GM21737 (cell line): ENCODE measurements around the gene DDX41.
"Not testable (repeated sequence)": the region's sequence is repeated elsewhere in the genome, so short reads cannot be mapped to it uniquely, and the experiment has no call there.

Source experiments
- ATAC-seq: cut with Tn5 transposase; IDR thresholded peaks from one replicate; pipeline ENCODE4 v1.9.1; 2021; ENCODE audit warnings: mild to moderate bottlenecking, moderate library complexity; ENCODE audit not compliant: unreplicated experiment

Gene DDX41

DNA sequence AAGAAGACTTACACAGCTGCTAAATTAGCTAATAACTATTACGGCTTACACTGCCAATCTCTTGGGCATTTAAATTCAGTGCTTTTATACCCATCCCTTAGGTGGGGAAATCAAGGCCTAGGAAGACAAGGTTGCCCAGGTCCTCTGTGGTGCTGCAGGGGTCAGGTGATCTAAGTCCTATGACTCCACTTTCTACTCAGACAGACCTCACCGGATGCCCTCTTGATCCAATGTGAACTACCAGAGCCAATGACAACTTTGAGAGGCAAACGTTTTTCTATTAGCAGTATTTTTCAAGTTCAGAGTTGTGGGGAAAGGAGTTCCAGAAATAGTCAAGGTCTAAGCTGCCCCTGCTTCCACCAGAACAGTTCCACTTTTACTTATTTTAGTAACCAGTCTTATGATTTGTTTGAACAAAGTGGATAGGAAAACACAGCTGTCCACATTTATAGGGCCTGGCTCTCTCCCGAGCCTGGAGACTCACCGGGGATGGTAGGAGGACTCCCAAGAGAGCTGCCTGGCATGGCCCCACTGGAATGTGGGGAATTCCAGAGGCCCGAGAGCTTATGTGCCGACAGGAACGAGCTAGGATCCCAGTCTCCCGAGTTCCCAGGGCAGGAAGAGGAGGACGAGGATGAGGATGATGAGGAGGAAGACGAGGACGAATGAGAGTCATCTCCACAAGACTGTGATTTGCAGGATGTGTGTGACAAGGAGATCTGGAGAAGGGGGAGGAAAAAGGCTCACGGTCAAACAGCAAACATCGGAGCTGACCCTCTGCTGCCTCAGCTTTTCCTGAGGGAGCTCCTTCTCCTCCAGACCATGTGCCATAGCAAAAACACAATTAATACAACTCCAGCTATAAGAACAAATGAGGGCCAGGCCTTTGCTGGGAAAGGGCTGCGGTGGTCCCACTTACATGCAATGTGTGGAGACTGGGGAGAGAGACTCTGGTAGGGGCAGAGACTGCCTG lies 20.9 kb upstream of the DDX41 start:
- no peak for ATAC-seq

DNA sequence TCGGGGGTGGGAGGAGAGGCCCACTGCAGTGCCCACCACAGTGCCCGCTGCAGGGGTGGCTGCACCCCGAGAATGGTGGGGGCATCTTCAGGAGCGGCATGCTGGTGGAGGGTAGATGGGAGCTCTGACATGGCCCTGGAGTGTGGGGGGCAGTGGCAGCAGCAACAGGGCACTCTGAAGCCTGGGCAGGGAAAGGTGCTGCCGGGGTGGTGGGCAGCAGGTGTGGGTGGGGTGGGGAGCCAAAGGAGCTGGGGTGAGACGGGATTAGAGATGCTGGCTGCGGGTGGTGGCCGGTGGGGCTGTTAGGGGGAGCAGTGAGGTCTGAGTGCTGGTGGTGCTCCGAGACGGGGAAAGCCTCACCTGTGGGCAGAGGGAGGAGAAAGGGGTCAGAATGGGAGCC lies 19.6 kb upstream of the DDX41 start:
- no peak for ATAC-seq

DNA sequence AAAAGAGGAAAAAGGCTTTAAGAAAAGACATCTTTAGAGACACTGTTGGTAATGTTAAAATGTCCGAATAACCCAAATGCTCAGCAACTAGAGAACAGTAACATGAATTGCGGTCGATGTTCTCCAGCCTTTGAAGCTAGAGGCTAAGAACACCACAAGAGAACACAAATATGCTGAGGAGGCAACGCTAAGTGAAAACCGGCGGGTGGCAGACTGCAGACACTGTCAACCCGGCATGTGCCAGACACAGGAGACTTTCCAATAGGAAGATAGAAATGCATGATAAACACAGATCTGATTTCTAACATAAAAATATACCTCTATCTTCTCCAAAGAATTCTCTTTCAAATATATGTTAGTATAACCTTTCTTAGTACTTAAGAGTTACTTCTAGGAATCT lies 18.4 kb upstream of the DDX41 start:
- ATAC-seq, result no peak

DNA sequence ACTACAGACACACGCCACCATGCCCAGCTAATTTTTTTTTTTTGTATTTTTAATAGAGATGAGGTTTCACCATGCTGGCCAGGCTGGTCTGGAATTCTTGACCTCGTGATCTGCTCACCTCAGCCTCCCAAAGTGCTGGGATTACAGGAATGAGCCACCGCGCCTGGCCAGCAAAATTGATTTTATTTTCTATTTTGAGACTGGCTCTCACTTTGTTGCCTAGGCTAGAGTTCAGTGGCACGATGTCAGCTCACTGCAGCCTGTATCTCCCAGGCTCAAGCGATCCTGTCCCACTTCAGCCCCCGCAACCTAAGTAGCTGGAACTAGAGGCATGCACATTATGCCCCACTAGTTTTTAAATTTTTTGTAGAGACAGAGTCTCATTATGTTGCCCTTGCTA lies 17.7 kb upstream of the DDX41 start:
- not testable (repeated sequence) for ATAC-seq

DNA sequence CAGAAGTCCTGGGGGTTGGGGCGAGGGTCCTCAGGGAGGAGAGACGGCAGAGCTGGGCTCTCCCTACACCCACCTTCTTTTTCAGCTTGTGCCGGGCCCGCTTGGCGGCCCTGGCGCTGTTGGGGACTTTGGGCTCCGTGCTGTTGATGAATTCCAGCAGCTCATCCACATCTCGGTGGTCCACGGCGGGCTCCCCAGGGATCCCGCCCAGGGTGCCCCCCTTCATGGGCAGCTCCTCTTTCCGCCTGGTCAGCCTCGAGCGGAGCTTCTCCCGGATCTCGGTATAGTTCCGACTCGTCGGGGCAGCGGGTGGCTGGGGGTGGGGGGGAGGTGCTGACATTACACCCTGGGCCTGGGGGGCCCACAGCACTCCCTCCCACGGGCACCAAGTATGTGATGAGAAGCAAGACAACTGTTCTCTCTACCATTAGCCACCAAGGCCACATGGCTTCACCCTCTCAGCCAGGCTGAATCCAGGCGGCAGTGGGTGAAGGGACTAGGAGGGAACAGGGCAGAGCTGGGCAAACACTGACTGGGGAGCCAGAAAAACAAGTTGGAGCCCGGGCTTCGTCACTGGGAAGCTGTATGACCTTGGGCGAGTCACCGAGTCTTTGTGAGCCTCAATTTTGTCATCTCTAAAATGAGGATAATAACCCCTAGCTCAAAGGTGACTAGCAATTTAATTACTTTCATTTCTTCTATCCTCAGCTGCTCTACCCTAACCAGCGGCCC lies 14.6 kb upstream of the DDX41 start:
- ATAC-seq, result no peak

DNA sequence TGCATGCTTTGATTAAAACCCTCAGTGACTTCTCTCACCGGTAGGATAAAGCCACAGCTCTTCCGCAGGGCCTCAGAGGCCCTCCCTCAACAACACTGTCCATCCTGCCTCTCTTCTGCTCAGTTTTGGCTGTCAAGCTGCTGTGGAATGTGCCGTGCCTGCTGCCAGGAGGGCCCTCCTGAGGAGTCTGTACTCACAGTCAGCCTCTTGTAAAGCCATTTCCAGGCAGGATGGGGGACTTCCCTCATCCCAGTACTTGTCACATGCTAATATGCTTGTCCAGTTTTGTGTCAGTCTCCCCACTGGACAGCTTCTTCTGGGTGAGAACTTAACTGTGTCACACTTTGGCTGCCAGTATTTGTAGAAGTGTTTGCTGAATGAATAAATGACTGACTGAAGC lies 13.9 kb upstream of the DDX41 start:
- no peak for ATAC-seq

DNA sequence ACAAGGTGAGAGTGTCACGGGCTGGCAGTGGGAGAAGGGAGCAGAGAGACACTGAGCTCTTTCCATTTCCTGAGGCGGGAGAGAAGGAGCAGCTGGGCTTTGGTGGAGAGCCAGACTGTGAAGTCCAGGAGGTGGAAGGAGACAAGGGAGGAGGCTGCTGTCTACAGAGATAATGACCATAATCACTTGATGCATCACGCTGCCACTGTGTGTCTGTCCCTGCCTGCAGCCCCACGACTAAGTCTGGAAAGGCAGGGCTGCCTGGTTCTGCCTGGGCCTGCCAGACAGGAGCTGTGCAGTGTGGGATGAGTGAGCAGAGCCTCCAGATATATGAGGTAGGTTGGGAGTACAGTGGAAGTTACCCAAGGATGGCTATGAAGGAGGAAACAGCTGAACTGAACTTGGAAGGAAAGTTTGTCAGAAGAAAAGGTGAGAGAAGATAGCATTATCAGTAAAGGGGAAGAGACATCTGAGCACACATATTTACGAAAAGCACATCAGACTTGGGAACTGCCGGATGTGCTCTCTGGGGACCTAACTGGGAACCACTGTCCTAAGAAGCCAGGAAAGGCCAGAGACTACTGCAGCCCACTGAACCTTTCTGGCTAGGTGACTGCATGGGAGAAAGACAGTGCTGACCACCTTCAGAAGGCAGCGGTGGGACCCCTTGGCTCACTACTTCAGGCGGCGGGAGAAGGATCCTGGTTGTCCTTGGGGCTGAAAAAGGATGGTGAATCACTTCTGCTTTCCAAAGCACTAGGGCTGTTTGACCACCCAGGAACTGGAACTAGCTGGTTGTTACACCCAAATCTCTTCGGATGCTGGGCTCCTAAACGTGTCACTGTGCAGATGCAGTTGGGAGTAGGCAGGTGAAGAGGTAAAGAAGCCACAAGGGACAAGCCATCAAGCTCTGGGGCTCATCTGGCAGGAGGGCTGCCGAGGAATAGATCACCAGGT lies 12.8 kb upstream of the DDX41 start:
- no peak for ATAC-seq

DNA sequence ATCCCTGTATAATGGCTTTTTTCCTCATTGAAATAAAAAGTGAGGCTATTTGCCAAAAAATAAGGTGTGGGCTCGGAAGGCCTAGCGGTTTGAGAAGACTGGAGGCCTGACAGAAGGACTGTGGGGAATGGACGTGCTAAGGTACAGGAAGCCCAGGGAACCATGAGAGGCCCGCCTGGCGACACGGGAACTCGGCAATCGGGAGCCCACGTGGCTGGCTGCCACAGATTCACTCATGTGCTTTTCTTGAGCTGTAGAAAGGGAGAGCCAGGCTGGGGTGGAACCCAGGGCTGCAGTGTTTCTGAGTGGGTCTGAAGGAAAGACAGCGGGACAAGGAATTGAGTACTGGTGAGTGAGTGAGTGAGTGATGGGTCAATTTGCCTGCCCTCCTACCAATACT lies 11.9 kb upstream of the DDX41 start:
- ATAC-seq, result no peak

DNA sequence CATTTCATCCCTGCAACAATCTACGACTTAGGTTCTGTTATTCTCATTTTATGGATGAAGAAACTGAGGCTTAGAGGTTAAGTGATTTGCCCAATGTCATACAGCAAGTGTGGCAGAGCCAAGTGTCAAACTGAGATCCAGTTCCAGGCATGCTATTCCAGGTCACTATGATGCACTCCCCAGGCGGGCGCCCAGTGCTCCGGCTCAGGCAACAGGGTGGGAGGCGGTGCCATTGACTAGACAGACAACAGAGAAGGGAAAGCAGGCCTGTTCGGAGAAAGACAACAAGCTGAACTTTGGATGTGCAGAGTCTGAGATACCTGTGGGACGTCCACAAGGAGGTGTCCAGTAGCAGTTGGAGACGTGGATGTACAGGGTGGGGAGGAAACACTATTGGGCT lies 10.8 kb upstream of the DDX41 start:
- ATAC-seq, result no peak

DNA sequence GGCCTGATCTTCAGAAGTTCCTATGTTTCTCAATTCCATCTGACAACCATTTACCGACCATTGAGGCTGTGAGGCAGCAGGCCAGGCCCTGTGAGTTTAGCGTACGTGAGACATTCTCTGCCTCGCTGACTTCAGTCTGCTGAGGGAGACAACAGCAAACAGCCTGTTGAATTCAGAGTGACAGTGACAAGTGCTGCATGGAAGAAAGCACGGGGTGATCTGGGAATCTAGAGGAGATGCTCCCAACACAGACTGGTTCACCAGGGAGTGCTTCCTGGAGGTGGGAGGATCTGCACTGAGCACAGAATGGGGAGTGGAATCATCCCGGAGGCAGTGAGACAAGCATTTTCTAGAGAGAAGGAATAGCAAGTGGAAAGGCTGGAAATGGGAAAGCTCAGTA lies 10.0 kb upstream of the DDX41 start:
- ATAC-seq, result no peak

DNA sequence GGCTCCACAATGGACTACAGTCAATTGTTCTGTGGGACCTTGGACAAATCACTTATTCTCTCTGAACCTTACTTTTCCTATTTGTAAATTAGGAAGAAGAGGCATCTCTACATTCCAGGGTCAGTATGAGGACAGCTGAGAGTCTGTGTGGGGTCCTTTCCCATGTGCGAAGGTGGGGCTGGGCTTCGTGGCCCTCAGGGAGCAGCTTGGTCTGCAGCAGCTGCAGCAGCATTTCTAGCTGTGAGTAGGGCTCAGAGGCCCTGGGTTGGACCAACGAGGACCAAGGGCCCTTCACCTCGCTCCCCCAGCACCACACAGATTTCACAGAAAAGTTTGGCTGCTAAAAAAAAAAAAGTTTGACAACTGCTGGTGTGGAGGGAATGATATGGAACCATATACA lies 9.4 kb upstream of the DDX41 start:
- ATAC-seq, result no peak

DNA sequence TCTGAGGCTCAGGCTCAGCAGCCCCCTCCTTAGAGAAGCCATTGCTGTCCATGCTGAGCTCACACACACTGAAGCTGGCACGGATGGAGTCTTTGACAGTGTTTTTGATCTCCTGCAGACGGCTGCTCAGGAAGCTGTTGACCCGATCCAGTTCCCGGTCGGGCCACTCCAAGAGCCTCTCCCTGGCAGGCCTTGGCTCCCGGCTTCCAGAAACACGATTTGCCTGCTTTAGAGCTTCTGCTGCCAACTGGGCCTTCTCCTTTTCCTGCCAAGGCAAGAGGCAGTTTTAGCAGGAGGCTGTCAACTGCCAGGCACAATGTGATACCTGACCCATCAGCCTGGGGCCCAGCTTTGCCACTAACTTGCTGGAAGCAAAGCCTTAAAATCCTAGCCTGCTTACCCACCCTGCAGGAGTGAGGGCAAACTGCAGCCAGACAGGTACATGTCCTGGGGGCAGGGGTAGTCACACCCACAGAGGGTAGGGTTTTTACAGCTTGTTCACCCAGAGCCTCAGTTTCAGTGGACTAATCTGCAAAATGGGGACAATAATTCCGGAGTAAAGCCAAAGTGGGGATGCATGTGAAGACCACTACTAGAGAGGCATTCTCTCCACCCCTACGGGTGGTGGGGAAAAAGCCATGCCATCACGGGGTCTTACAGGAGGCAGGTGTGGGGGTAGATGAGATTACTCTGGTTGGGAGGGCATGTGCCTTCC lies 8.3 kb upstream of the DDX41 start:
- ATAC-seq, result no peak

DNA sequence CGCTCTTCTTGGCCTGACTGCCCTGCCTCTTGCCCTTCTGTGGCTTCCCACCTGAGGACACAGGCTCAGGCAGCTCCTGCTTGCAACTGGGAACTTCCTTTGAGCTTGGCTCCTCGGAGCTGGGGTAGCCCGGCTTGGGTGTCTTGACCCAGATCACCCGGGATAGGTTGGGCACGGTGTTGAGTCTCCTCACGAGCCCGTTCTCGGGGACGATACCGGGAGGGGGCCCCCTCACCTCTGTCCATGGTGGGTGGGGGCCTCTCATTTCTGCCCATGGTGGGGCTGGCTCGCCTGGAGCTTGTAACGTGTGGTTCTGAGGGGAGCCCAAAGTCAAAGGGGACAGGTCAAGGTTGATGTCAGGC lies 7.8 kb upstream of the DDX41 start:
- ATAC-seq, result no peak

DNA sequence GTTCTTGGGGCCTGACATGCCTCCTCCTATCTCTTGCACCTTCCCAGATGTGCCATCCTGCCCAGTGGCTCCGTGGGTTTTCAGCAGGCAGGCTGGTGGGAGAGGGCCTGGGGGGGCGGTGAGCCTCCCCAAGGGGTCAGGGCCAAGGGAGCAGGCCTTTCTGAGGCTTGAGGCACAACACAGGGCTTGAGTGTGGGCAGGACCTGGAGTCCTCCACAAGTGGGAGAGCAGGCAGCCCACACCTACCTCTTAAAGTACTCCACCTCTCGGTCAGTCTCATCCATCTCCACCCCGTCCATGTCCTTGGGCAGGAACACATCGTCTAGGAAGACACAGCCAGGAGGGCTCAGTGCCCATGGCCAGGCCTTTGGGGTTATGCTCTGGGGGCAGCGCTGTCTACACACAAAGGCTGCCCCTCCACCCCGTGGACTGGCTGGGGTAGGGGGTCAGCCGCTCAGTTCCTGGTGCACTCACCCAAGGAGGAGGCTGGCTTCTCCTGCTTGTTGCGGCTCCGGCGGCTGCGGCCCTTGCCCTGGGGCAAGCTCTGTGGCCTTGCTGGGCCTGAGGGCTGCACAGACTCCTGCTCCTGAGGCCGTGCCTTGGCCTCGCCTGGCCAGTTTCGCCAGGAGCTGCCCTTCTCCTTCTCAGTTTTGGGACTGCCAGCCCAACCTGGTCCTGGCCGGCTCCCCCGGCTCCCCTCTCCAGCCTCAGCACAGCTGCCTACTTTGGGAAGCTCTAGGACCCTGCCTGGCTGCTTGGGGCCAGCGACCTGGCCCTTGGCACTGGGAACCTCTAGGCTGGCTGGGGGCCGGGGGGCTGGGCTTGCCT lies 7.2 kb upstream of the DDX41 start:
- ATAC-seq, result no peak

DNA sequence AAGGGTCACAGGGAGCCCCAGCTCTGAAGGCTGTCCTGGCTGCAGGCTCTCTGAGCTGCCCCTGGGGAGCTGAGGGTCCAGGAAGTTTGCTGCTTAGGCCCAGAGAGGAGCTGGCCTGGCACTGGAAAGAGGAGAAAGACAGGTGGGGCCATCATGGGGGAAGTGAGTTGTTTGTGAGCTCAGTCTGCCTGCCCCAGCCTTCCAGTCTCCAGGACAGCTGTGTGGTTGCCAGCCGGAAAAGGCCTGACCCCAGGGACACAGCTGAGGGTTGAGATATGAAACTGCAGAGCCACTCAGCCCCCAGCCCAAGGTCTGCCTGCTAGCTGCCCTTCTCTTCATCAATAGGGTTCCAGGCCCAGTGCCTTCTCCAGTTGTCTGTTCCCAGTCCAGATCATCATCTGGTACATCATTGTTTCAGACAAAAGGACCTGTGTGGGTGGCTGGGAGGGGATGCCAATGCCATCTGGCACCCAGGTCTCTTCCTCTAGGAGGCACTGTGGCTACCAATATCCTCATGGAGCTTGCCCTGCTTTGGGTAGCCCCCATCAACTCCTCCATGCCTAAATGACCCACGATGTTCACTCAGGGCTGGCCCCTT lies 4.3 kb upstream of the DDX41 start:
- ATAC-seq, result no peak

DNA sequence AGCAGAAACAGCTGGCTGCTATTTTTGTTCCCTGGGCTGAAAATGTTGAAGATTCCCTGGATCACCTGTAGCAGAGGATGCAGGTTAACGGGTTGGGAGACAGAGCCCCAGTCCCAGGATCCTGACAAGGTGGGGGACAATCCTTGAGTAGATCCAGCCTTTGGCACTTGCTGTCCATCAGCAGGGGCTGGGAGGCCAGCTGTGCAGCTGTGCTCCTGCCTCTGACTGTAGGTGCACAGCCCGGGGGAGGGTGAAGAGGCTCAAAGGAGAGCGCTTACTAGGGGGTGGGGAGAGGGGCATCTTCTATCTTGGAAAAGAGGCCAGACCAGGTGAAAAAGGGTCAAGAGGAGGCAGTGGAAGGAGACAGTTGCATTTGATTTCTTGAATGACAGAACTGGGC lies 3.5 kb upstream of the DDX41 start:
- no peak for ATAC-seq

DNA sequence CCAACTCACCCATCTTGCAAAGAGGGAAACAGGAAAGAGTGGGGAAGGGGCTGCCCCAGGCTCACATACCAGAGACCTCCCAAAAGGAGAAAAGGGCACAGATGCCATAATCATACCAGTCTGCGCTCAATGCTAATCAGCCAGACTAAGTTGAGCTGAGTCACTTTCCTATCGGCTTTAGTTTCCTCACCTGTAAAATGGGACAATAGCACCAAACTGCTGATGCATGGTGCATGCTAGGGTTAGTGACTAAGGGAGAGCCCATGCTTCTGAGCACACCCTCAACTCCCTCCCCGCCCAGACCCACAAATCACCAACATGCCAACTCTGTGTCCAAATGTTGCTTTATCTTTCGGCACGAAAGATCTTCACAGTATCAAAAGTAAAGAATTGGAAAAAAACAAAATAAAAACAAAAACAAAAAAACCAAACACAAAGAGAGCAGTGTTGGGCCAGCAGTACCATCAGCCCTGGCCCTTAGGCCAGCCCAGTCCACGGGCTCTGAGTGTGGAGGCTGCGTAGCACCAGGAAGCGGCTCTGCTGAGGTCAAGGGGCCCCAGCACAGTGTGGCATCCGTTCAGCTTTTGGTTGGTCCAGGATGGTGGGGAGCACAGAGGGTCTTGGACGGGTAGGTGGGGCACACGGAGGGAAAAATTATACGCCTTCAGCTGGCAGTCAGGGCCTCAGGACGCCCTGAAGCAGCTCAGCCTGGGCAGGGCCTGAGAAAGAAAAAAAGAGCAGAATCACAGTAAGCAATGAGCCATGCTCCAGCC lies 2.9 kb upstream of the DDX41 start:
- no peak for ATAC-seq

DNA sequence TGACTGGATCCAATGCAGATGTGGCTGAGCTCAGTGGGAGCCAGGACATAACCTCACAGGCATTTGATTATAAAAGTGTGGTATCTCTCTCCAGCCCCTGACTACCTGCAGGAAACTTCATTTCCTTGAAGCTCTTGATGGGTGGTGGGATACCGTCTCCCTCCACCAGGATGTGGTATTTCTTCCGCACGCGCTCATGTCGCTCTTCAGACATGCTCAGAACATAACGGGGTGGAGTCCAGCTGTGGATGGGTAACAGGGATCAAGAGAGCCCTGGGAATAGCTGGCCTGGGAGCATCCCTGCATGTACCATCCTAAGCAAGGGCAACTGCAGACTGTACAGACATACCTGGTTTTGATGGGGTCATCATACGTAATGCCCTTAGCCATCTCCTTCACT lies 1.2 kb downstream of the DDX41 start:
- ATAC-seq, result no peak

DNA sequence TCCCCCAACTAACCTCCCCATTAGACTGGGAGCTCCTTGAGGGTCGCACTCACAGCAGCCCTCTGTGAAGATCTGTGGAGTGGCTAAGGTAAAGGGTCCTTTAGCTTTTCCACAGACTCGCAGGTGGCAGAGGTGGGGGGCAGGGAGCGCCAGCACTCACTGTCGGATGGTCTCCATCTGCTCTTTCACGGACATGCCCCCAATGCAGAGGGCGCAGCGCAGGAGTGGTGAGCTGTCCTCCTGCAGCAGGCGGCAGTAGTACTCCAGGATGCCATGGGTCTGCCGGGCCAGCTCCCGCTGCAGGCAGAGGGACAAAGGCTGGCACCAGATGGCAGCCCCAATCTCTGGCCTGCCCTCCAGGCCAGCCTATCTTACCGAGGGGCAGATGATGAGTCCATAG lies 2.2 kb downstream of the DDX41 start:
- no peak for ATAC-seq
